22Rv1 (cell line): ENCODE measurements around the gene KRTAP10-1.
A peak's percentile ranks its signal among the peaks of the same experiment; 100 is the strongest.

Experiments used
- H3K27ac ChIP-seq: fragments of 450-650 bp; 2 replicates; pipeline ENCODE4 v1.5.1; 2017
- ZFX ChIP-seq: fragments of 450-650 bp; IDR thresholded peaks from 2 replicates; pipeline ENCODE4 v1.6.1; 2017; ENCODE audit warnings: antibody characterized with exemption, borderline replicate concordance
- TF ChIP-seq, protein P1 (sequence below): fragments of 450-650 bp; IDR thresholded peaks from 2 replicates; pipeline ENCODE4 v1.5.1; 2017; ENCODE audit warnings: mild to moderate bottlenecking

KRTAP10-1 gene

DNA sequence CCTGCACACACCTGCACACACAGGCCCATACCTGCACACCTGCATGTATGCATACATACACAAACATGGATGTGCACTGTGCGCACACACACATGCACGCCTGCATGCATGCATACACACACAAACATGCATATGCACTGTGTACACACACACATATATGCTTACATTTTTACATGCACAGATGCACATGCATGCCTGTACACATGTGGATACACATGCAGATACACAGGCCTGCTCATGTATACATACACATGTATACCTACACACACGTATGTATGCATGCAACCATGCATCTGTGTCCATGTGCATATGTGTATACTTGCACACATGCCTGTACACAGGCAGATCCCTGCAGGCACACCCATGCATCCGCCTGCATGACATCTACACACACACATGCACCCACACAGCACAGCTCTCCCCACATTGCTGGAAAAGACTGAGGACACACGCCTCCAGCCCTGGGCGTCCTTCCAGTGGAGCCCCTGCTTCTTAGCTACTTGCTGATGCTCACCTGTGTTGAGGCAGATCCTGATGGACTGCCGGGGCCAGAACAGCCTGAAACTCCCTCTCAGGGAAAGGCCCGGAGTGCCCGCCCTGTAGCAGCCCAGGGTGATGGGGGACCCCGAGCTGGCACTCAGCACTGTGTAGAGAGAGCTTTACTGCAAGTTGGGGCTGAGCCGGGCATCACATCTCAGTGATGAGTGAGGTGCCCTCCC, 28.6 kb downstream of the KRTAP10-1 start:
- TF ChIP-seq ZFX = no peak
- TF ChIP-seq, protein P1, sequence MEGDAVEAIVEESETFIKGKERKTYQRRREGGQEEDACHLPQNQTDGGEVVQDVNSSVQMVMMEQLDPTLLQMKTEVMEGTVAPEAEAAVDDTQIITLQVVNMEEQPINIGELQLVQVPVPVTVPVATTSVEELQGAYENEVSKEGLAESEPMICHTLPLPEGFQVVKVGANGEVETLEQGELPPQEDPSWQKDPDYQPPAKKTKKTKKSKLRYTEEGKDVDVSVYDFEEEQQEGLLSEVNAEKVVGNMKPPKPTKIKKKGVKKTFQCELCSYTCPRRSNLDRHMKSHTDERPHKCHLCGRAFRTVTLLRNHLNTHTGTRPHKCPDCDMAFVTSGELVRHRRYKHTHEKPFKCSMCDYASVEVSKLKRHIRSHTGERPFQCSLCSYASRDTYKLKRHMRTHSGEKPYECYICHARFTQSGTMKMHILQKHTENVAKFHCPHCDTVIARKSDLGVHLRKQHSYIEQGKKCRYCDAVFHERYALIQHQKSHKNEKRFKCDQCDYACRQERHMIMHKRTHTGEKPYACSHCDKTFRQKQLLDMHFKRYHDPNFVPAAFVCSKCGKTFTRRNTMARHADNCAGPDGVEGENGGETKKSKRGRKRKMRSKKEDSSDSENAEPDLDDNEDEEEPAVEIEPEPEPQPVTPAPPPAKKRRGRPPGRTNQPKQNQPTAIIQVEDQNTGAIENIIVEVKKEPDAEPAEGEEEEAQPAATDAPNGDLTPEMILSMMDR = no peak
- H3K27ac ChIP-seq = no peak overlapping the region

DNA sequence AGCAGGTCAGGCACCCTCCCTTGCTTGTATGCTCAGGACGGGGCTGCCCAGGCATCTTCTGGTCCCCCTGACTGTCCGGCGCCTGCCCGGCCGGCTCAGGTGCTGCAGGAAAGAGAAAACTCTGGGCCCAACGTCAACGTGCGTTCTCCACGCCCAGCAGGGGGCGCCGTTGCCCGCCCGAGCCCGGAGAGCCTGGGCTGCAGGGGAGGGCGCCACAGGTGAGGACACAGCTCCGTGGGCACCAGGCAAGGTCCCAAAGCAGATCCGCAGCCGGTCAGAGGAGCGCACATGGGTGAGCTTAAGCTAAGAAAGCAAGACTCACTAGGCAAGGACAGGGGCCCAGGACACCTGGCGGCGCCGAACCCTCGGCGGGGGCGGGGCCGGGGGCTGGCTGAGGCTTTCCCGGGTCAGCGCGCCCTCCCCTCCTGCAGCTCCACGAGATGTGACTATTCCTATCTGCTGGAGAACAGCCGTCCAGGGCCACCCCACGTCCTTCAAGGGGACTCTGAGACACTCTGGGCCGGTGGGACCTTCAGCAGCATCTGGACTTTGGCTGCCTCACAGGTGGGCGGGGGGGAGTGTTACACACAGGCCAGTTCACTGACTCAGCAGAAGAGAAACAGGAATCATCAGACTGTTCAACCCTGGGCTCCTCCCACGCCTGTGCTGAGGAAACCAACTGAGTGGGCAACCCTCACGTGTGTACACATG, 29.3 kb downstream of the KRTAP10-1 start:
- no peak overlapping the region for H3K27ac ChIP-seq
- TF ChIP-seq ZFX = no peak
- TF ChIP-seq, protein P1 = peak; percentile 94

DNA sequence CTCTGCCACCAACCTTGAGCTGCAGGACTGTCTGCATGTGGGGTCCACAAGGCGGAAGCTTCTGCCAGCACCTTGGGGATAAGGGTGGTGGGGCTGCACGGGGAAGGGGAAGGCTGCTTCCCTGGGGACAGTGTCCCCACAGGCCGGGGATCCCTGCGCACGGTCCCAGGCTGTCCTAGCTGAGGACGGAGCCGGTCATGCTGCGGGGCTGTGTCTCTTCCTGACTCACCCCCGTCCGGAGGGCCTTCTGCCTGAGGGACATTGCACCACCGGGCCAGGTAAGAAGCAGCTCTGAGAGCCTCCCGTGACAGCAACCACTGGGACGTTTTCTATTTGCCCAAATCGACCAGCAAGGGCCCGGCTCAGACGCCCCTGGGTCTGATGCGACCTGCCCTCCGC, 29.9 kb downstream of the KRTAP10-1 start:
- no peak for TF ChIP-seq ZFX
- TF ChIP-seq, protein P1 = no peak

DNA sequence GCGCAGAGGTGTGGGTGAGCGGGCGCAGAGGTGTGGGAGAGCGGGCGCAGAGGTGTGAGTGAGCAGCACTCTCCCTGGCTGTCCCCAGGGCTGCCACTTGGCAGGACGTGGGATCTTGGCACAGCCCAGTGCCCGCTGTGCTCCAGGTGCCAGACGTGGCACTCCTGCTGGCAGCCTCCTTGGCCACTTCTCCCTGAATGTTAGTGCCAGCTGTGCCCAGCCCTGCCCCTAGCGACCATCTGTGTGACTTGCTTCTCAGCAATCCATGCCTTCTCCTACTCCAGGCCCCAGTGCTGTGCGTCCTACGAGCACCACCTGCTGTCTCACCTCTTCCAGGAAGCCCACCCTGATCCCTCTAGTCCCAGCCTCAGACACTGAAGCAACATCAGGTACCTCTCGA, 30.5 kb downstream of the KRTAP10-1 start:
- TF ChIP-seq, protein P1 = peak; percentile 70
- no peak for TF ChIP-seq ZFX
- H3K27ac ChIP-seq = no peak overlapping the region

More for the DNA sequence above, 29.9 kb downstream of the KRTAP10-1 start:
- H3K27ac ChIP-seq = no peak overlapping the region

DNA sequence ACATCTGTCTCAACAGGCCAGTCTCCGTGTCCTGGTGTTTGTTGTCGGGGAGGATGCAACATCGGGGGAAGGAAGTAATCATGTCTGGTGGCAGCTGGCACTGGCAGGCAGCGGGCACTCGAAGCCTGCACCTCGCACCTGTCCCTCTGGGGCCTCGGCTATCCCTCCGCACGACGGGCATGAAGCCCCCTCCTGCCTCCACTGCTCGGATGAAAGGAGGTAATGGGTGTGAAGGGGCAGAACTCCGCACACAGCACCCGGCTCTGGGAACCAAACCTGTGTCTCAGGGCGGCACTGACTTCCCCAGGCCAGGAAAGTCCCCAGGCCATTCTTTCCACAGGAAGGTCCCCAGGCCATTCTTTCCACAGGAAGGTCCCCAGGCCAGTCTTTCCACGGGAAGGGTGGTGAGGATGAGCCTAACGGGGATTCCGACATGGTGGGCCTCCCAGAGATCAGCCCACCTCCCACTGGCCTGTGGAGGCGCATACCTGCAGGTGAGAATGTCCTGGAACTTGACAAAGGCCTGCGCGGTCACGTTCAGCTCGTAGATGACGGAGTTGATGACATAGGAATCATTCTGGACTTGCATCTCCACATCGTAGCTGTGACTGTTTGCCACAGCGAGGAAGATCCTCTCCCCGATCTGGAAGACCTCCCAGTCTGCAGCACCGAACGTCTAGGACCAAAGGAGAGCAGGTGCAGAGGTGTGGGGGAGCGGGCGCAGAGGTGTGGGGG, 31.1 kb downstream of the KRTAP10-1 start:
- H3K27ac ChIP-seq = no peak overlapping the region
- TF ChIP-seq ZFX = no peak
- TF ChIP-seq, protein P1 = no peak

DNA sequence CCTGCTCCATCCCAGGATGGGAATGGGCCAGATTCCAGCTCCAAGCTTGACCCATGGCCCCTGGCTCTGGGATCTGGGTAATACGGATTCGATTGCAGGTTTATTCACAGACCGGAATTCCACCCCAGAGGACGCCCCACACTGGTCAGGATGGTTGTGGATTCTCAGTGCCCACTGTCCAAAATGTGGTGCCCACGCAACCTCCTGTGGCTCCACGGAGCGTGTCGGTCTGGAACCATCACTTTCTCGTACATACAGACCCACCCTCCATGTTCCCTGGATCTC, 31.6 kb downstream of the KRTAP10-1 start:
- TF ChIP-seq, protein P1 = no peak
- no peak for TF ChIP-seq ZFX
- no peak overlapping the region for H3K27ac ChIP-seq
